ENCODE data around the gene LMX1B. TPM values are rescaled to one million over a fixed set of nuclear protein-coding genes. Genes with fewer than 3 reads are reported as not detected.

LMX1B gene
- total RNA-seq, 1 experiment from 2014 or later: not detected

DNA sequence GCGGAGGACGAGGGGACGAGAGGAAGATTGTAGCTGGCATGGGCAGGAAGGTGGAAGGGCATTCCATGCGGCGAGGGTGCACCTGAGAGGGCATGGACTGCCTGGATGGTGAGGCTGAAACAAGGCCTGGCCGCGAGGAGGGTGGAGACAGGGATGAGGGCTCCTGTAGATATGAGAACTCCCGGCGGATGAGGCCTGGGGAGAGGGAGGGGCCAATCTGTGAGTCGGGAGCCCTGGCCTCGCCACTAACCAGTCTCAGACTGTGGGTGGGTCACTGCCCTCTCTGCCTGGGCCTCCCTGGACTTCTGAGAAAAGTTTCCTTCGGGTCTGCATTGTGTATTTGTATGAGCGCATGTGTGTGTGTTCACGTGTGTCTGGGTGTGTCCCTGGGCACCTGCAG lies 55.4 kb downstream of the LMX1B start:
- no peaks in the 10 kb centered on the region for H3K9me3 ChIP-seq (ENCODE audit: low read length)
- H4K20me1 ChIP-seq (ENCODE audit: insufficient read depth, low read depth, low read length): no peaks in the 10 kb centered on the region
- DNase-seq: no peak
- H3K9ac ChIP-seq (ENCODE audit: low read length): no peak overlapping the region
- H3K4me3 ChIP-seq (ENCODE audit: low read length): no peak overlapping the region
- H3K79me2 ChIP-seq (ENCODE audit: low read length): no peaks in the 10 kb centered on the region
- no peaks in the 10 kb centered on the region for H3K27me3 ChIP-seq (ENCODE audit: low read length)
- no peaks in the 10 kb centered on the region for H3K9me2 ChIP-seq (replicated peaks; ENCODE audit: insufficient read depth, low read length)
- H3K4me1 ChIP-seq (ENCODE audit: low read length): peaks cover 2% of the 10 kb centered on the region; the same call in 1 of the 2 replicates
- H2AFZ ChIP-seq (ENCODE audit: low read length): no peak overlapping the region
- no peak overlapping the region for H3K27ac ChIP-seq (ENCODE audit: low read length)
- H3K4me2 ChIP-seq (ENCODE audit: low read depth, low read length, poor library complexity, severe bottlenecking): no peak overlapping the region
- H3K36me3 ChIP-seq (ENCODE audit: insufficient read depth, low read length): no peaks in the 10 kb centered on the region

DNA sequence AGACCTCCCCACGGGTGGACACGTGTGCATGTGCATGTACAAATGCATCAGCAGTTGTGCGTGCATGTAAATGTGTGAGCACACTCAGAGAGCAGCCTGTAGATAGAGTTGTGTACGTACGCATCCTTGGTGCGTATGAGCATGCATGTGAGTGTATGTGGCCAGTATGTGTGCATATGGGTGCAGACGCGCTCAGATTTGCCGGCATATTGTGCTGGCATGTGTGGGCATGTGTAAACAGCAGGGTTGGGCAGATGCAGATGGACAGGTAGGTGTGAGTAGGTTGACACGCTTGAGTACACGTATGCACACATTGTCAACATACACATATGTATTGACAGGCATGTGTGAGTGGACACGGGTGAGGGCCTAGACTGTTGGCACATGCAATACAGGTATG lies 56.5 kb downstream of the LMX1B start:
- Histone ChIP-seq H3K9ac (ENCODE audit: low read length) (no peak overlapping the region), H3K9me3 (ENCODE audit: low read length) (no peaks in the 10 kb centered on the region), H3K27ac (ENCODE audit: low read length) (no peak overlapping the region), H2AFZ (ENCODE audit: low read length) (no peak overlapping the region), H3K79me2 (ENCODE audit: low read length) (no peaks in the 10 kb centered on the region), H4K20me1 (ENCODE audit: insufficient read depth, low read depth, low read length) (no peaks in the 10 kb centered on the region), H3K27me3 (ENCODE audit: low read length) (no peaks in the 10 kb centered on the region), H3K36me3 (ENCODE audit: insufficient read depth, low read length) (no peaks in the 10 kb centered on the region), H3K4me1 (ENCODE audit: low read length) (peaks cover 2% of the 10 kb centered on the region; the same call in 1 of the 2 replicates), H3K9me2 (replicated peaks; ENCODE audit: insufficient read depth, low read length) (no peaks in the 10 kb centered on the region), H3K4me3 (ENCODE audit: low read length) (no peak overlapping the region), H3K4me2 (ENCODE audit: low read depth, low read length, poor library complexity, severe bottlenecking) (no peak overlapping the region)
- no peak for DNase-seq

DNA sequence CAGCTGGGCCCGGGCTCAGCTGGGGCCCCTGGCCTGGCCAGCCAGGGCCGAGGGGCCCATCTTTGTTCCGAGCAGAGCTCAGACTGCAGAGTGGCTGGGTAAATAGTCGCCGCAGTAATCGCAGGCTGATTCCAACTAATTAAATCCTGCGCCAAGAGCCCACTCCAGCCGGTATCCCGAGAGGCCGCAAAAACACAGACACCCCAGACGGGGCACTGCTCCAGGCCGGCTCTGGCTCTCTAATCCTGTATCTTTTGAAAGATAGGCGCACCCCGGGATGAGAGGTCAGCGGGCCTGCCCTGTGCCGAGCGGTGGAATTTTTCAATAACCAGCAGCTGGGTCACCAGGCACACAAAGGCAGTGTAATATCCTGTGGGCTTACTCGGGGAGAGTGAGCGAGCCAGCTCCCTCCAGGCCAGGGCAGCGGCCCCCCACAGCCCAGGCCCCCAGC lies 57.7 kb downstream of the LMX1B start:
- Histone ChIP-seq H3K9me3 (ENCODE audit: low read length) (no peaks in the 10 kb centered on the region), H3K36me3 (ENCODE audit: insufficient read depth, low read length) (no peaks in the 10 kb centered on the region), H2AFZ (ENCODE audit: low read length) (no peak overlapping the region), H3K79me2 (ENCODE audit: low read length) (no peaks in the 10 kb centered on the region), H3K4me2 (ENCODE audit: low read depth, low read length, poor library complexity, severe bottlenecking) (no peak overlapping the region), H3K4me3 (ENCODE audit: low read length) (no peak overlapping the region), H4K20me1 (ENCODE audit: insufficient read depth, low read depth, low read length) (no peaks in the 10 kb centered on the region), H3K27me3 (ENCODE audit: low read length) (no peaks in the 10 kb centered on the region), H3K4me1 (ENCODE audit: low read length) (peaks cover 2% of the 10 kb centered on the region; the same call in 1 of the 2 replicates), H3K27ac (ENCODE audit: low read length) (no peak overlapping the region), H3K9ac (ENCODE audit: low read length) (no peak overlapping the region), H3K9me2 (replicated peaks; ENCODE audit: insufficient read depth, low read length) (no peaks in the 10 kb centered on the region)
- no peak for DNase-seq

DNA sequence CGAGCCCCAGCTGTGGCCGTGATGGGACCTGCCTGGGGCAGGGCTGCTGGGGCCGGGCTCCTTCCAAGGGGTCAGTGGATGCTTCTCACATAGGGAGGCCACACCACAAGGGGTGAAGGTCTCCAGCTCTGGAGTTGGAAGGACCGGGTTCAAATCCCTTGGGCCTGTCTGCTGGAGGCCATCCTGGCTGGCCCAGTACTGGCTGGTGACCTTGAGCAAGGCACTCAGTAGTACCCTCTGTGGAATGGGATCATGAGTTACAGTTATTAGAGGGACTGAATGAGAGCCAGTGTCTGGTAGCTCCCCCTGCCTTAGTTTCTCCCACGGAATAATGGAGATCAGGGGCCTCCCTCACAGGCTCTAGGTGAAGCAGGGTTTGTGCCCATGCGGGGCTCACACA lies 58.3 kb downstream of the LMX1B start:
- Histone ChIP-seq H3K9me2 (replicated peaks; ENCODE audit: insufficient read depth, low read length) (no peaks in the 10 kb centered on the region), H3K9ac (ENCODE audit: low read length) (no peak overlapping the region), H3K27ac (ENCODE audit: low read length) (no peak overlapping the region), H4K20me1 (ENCODE audit: insufficient read depth, low read depth, low read length) (no peaks in the 10 kb centered on the region), H3K4me2 (ENCODE audit: low read depth, low read length, poor library complexity, severe bottlenecking) (no peak overlapping the region), H3K4me3 (ENCODE audit: low read length) (no peak overlapping the region), H3K27me3 (ENCODE audit: low read length) (no peaks in the 10 kb centered on the region), H3K36me3 (ENCODE audit: insufficient read depth, low read length) (no peaks in the 10 kb centered on the region), H3K9me3 (ENCODE audit: low read length) (no peaks in the 10 kb centered on the region), H2AFZ (ENCODE audit: low read length) (no peak overlapping the region), H3K4me1 (ENCODE audit: low read length) (no peaks in the 10 kb centered on the region), H3K79me2 (ENCODE audit: low read length) (no peaks in the 10 kb centered on the region)
- DNase-seq: no peak

DNA sequence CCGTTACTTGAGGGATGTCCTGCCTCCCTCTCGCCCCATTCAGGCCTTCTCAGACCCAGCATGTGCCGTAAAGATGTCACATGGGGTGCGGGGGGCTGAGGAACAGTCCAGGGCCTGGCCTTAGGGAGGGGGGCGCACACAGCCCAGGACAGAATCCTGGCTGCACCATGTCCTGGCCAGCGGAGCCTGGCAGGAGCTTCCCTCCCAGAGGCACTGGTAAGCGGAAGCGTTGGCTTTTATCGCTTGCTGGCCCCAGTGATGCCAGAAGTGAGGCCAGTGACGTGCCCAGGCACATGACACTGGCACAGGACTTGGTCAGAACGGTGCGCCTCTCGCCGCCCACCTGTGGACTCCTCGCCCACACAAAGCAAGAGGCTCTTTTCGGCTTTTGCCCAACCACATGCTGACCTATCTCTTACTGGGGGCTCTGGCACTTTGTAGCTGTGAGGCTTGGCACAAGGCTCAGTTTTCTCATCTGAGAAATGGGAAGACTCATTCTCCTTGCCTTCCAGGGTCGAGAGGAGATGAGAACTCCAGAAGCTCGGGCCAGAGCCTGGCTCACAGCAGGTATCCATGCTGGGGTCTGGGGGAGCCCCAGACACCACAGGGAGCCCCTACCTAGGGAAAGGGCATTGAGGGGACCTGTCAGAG lies 59.0 kb downstream of the LMX1B start:
- no peaks in the 10 kb centered on the region for H3K27me3 ChIP-seq (ENCODE audit: low read length)

DNA sequence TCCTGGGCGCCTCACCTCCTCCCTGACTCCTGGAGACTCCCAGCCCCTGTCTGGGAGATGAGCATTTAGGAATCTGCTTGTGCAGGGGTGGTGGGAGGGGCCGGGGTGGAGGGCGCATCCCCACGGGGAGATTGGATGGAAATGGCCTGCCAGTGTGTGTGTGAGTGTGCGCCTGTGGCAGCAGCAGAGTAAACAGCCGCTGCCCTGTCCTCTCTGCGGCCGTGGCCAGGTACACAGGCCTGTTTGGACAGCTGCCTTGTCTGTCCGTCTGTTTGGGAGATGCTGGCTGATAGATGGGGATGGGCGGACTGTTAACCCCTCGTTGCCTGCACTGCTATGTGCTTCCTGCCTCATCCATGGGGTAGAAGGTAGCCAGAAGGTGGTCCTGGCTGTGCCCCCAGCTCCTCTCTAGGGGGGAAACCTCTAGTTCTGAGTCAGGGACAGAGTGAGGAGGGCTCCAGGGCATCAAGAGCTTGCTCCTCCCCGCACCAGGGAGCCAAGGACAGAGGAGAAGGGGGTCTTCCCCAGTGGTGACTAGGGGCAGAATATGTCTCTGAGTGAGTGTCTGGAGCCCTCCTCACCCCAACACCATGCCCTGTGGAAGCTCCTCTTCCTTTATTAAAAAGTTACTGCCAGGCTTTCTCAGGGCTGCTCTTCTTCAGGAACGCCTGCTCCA lies 60.1 kb downstream of the LMX1B start:
- Histone ChIP-seq H3K27ac (ENCODE audit: low read length) (no peak overlapping the region), H3K36me3 (ENCODE audit: insufficient read depth, low read length) (no peaks in the 10 kb centered on the region), H3K4me3 (ENCODE audit: low read length) (no peak overlapping the region), H3K27me3 (ENCODE audit: low read length) (no peaks in the 10 kb centered on the region), H3K4me2 (ENCODE audit: low read depth, low read length, poor library complexity, severe bottlenecking) (no peak overlapping the region), H3K9ac (ENCODE audit: low read length) (no peak overlapping the region), H2AFZ (ENCODE audit: low read length) (no peak overlapping the region), H4K20me1 (ENCODE audit: insufficient read depth, low read depth, low read length) (no peaks in the 10 kb centered on the region), H3K4me1 (ENCODE audit: low read length) (no peaks in the 10 kb centered on the region), H3K79me2 (ENCODE audit: low read length) (no peaks in the 10 kb centered on the region), H3K9me2 (replicated peaks; ENCODE audit: insufficient read depth, low read length) (no peaks in the 10 kb centered on the region), H3K9me3 (ENCODE audit: low read length) (no peaks in the 10 kb centered on the region)
- no peak for DNase-seq

More for the DNA sequence above, 59.0 kb downstream of the LMX1B start:
- no peak overlapping the region for H3K9ac ChIP-seq (ENCODE audit: low read length)
- no peak for DNase-seq
- H3K4me3 ChIP-seq (ENCODE audit: low read length): no peak overlapping the region
- no peaks in the 10 kb centered on the region for H3K36me3 ChIP-seq (ENCODE audit: insufficient read depth, low read length)
- no peaks in the 10 kb centered on the region for H4K20me1 ChIP-seq (ENCODE audit: insufficient read depth, low read depth, low read length)
- no peak overlapping the region for H3K4me2 ChIP-seq (ENCODE audit: low read depth, low read length, poor library complexity, severe bottlenecking)
- H3K9me2 ChIP-seq (replicated peaks; ENCODE audit: insufficient read depth, low read length): no peaks in the 10 kb centered on the region
- no peaks in the 10 kb centered on the region for H3K9me3 ChIP-seq (ENCODE audit: low read length)
- no peak overlapping the region for H2AFZ ChIP-seq (ENCODE audit: low read length)
- H3K79me2 ChIP-seq (ENCODE audit: low read length): no peaks in the 10 kb centered on the region
- no peak overlapping the region for H3K27ac ChIP-seq (ENCODE audit: low read length)
- no peaks in the 10 kb centered on the region for H3K4me1 ChIP-seq (ENCODE audit: low read length)

DNA sequence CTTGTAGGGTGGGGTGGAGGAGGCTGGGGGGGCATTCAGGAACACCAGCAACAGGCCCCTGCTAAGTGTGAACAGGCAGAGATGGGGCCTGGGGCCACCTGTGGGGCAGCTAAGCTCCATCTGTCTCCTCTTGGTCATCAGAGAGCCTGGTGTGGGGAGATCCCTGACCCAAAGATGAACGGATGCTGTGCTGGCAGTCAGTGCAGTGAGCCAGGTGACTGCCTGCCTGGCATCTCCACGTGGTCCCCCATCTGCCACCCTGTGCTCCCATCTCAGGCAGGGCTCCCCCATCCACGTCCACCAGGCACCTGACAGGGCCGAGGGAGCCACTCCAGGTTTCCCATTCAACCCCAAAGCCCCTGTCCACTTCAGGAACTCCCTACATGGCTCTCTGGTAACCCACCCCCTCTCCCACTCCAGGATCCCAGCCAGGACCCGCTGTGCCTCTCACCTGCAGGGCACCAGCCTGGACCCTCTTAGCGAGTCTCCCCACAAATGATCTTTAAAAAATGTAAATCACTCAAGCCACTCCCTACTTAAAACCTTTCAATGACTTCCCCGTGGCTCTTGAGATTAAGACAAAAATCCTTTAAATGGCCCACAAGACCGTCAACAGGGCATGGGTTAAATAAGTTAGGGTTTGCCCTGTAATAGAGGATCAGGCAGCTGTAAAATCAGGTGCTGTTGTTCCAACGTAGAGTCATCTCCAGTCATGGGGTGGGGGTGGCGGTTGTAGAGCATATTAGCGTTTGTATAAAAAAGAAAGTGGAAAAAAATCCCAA lies 60.8 kb downstream of the LMX1B start:
- no peak overlapping the region for H2AFZ ChIP-seq (ENCODE audit: low read length)
- no peak overlapping the region for H3K4me3 ChIP-seq (ENCODE audit: low read length)
- H3K4me2 ChIP-seq (ENCODE audit: low read depth, low read length, poor library complexity, severe bottlenecking): no peak overlapping the region
- no peaks in the 10 kb centered on the region for H3K36me3 ChIP-seq (ENCODE audit: insufficient read depth, low read length)
- H3K9me2 ChIP-seq (replicated peaks; ENCODE audit: insufficient read depth, low read length): no peaks in the 10 kb centered on the region
- H3K27ac ChIP-seq (ENCODE audit: low read length): no peak overlapping the region
- H3K9ac ChIP-seq (ENCODE audit: low read length): no peak overlapping the region
- no peaks in the 10 kb centered on the region for H3K9me3 ChIP-seq (ENCODE audit: low read length)
- no peak for DNase-seq
- H4K20me1 ChIP-seq (ENCODE audit: insufficient read depth, low read depth, low read length): no peaks in the 10 kb centered on the region
- no peaks in the 10 kb centered on the region for H3K27me3 ChIP-seq (ENCODE audit: low read length)
- no peaks in the 10 kb centered on the region for H3K4me1 ChIP-seq (ENCODE audit: low read length)
- H3K79me2 ChIP-seq (ENCODE audit: low read length): no peaks in the 10 kb centered on the region

DNA sequence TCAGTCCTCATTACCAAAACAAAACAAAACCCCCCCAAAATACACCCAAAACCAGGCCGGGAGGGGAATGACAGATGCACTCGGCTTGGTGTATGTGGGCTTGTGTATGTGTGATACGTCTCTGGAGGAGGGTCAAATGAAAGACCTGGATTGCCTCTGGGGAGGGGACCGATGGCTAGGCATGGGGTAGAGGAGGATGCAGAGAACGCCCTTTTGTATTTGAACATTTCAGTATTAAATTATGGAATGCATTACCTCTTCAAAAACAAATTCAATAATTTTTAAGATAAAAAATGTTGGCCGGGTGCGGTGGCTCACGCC lies 61.4 kb downstream of the LMX1B start:
- Histone ChIP-seq H3K9me2 (replicated peaks; ENCODE audit: insufficient read depth, low read length) (no peaks in the 10 kb centered on the region), H3K4me2 (ENCODE audit: low read depth, low read length, poor library complexity, severe bottlenecking) (no peak overlapping the region), H3K27me3 (ENCODE audit: low read length) (no peaks in the 10 kb centered on the region), H3K27ac (ENCODE audit: low read length) (no peak overlapping the region), H2AFZ (ENCODE audit: low read length) (no peak overlapping the region), H3K9ac (ENCODE audit: low read length) (no peak overlapping the region), H3K36me3 (ENCODE audit: insufficient read depth, low read length) (no peaks in the 10 kb centered on the region), H3K4me1 (ENCODE audit: low read length) (no peaks in the 10 kb centered on the region), H3K4me3 (ENCODE audit: low read length) (no peak overlapping the region), H3K79me2 (ENCODE audit: low read length) (no peaks in the 10 kb centered on the region), H3K9me3 (ENCODE audit: low read length) (no peaks in the 10 kb centered on the region), H4K20me1 (ENCODE audit: insufficient read depth, low read depth, low read length) (no peaks in the 10 kb centered on the region)
- DNase-seq: no peak

Measured in Karpas-422 (cell line).